Psoas muscle (tissue), 8 donors: ENCODE results near the gene CCDC9. TPM values are rescaled to one million over a fixed set of nuclear protein-coding genes. Genes with fewer than 3 reads are reported as not detected.

Experiments
- ATAC-seq, 4 donors: fragments of 200-7000 bp; cut with Tn5 transposase; one replicate each; pipeline ENCODE4 v1.9.1; 2020; ENCODE audit warnings: moderate library complexity in 3 of 4, mild to moderate bottlenecking in 2 of 4
- DNase-seq, 2 donors: peaks; one replicate each; pipeline ENCODE4 v3.0.0-alpha.2; 2020
- H3K27ac ChIP-seq: fragments of 200-600 bp; one replicate; pipeline ENCODE4 v1.8.0; 2022
- H3K27me3 ChIP-seq, 3 donors: fragments of 200-600 bp in 1 of 3; one replicate each; pipeline versions ENCODE4 v1.6.1 to v1.8.0; 2013 to 2022; ENCODE audit warnings: low read length in 2 of 3, mild to moderate bottlenecking in 2 of 3, moderate library complexity in 1 of 3; ENCODE audit not compliant: insufficient read depth in 3 of 3
- H3K36me3 ChIP-seq, 2 donors: fragments of 200-600 bp in 1 of 2; one replicate each; pipeline versions ENCODE4 v1.6.1 to v1.8.0; 2013 to 2022; ENCODE audit warnings: low read depth in 1 of 2, mild to moderate bottlenecking in 1 of 2, moderate library complexity in 1 of 2; ENCODE audit not compliant: insufficient read depth in 1 of 2
- H3K4me1 ChIP-seq: fragments of 200-600 bp; one replicate; pipeline ENCODE4 v1.8.0; 2022
- H3K4me3 ChIP-seq: fragments of 200-600 bp; one replicate; pipeline ENCODE4 v1.8.0; 2022; ENCODE audit warnings: mild to moderate bottlenecking
- H3K9me3 ChIP-seq: fragments of 200-600 bp; one replicate; pipeline ENCODE4 v1.8.0; 2022
- CTCF ChIP-seq: fragments of 200-600 bp; IDR thresholded peaks from one replicate; pipeline ENCODE4 v1.8.0; 2022; ENCODE audit warnings: antibody characterized with exemption
- WGBS, 3 donors: extraction: QIAGEN DNeasy Blood & Tissue Kit; methylation state at CpG; one replicate each; pipeline versions ENCODE4 v1.1.6 to v1.1.7; 2013; 5-methylcytosine and 5-hydroxymethylcytosine counted together
- intact Hi-C, 2 donors: fragments of 100-400 bp; cut with DNase I; formaldehyde crosslinking; loops; one replicate each; pipeline versions ENCODE4 v1.11.0 to v1.14.2; 2022
- polyA plus RNA-seq, 3 donors: library from polyadenylated mRNA; stranded (reverse); fragments of 200-250 nt; gene quantifications; one replicate each; pipeline ENCODE4 v1.2.3, GENCODE V29; 2013
- total RNA-seq, 4 donors: library from RNA; stranded (reverse); fragmentation: NEBNext Ultra II Directional in 2 of 4; extraction: Animal tissue kit (Norgen Biotek cat#: 25700) in 2 of 4; gene quantifications; one replicate each; pipeline versions ENCODE4 v1.2.1 to v1.2.4, GENCODE V29; 2021 to 2023
- donor health status: healthy with polysubstance abuse.
- donor health status: DM: no; HTN: no; CAD: no; lungs with moderate emphysema.
- donor health status: Bipolar disorder and iron deficiency.
- donor health status: healthy.
- donor health status: DM: yes; HTN: yes; CAD: no.
- donor health status: DM: no; HTN: no; CAD: no.
- donor health status: DM: no; HTN: no; CAD: no.
- donor health status: DM: yes; HTN: yes; CAD: no.

Gene CCDC9
- total and polyA plus RNA-seq, 7 donors = 16.9 to 28.5 (median 24.0) TPM

DNA sequence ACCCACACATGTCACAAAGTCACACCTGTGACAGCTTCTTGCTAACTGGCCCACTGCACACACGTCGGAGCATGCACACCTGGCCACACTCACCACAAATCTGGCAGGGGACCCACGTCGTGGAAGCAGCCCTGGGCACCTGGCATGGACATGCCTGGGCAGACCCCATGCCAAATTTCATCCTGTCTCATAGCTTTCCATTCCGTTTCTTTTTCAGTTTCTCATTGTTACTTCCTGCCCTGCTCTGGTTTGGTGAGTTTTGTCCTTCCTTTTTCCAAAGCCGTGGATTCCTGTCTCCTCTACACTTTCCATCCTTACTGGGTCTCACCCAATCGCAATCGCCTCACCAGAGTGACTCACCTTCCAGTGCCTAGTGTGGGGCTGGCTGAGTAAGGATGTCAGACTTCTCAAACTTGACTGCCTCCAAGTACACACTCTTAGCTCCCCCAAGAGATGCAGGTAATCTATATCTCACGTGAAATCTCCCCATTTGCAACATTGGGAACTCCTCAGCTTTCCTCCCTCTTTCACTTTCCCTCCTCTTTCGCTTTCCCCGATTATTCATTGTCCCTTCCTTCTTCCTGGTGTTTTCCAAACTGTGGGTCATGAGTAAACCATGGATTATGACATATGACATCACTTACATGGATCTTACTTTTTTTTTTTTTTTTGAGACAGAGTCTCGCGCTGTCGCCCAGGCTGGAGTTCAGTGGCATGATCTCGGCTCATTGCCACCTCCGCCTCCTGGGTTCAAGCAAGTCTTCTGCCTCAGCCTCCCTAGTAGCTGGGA, 23.7 kb upstream of the CCDC9 start:
- Histone ChIP-seq H3K4me3 (no peak overlapping the region), H3K27ac (peak overlapping the region; percentile 100), H3K27me3 (no peaks in the 10 kb centered on the region), H3K4me1 (peaks cover 1% of the 10 kb centered on the region), H3K36me3 (no peaks in the 10 kb centered on the region), H3K9me3 (no peaks in the 10 kb centered on the region)
- intact Hi-C loops = loop anchor here in 1 of 2 donors (1.0 kb wide), 1 partner anchor 11 kb away; no protein-coding TSS in a partner anchor
- no peak for DNase-seq
- WGBS, 3 donors = 40 to 54% (median 41%) methylated on average over 16 of the region's 16 CpGs
- no peak for ATAC-seq
- TF ChIP-seq CTCF = no peak

- H3K36me3 ChIP-seq = no peaks in the 10 kb centered on the region
- TF ChIP-seq CTCF = no peak
- DNase-seq = no peak
- intact Hi-C loops = no loop called here
- 82 to 89% (median 85%) methylated on average over 12 of the region's 12 CpGs for WGBS, 3 donors
- no peak overlapping the region for H3K4me3 ChIP-seq
- H3K27me3 ChIP-seq = peaks cover 0 to 16% (median 8%) of the 10 kb centered on the region in 3 donors
- no peak overlapping the region for H3K27ac ChIP-seq
- H3K9me3 ChIP-seq = no peaks in the 10 kb centered on the region
- ATAC-seq = no peak
- H3K4me1 ChIP-seq = peaks cover 10% of the 10 kb centered on the region
Measured at GRCh38 chr19:47236072-47236675, 20.2 kb upstream of the CCDC9 start.

DNA sequence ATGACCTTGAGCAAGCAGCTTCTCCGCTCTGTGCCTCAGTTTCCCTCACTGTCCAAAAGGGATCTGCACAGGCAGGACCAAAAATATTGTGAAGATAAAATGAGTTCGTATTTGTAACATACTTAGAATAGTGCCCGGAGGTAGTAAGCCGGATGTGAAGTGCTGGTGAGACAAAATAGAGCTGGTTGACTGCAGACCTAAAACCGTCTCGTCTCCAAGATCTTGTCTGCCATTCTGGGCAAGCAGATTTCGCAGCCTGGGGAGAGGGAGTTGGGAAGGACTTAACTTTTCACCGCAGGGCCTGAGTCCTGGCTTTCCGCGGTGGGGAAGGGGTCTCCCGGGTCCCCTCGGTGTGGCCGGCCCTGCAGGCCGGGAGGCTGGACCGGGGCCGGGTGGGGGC, 17.2 kb upstream of the CCDC9 start:
- ATAC-seq (no peak), DNase-seq (no peak)
- H3K36me3 ChIP-seq = no peaks in the 10 kb centered on the region
- peak overlapping the region; percentile 51 for H3K4me3 ChIP-seq
- no peak for TF ChIP-seq CTCF
- H3K4me1 ChIP-seq = peaks cover 20% of the 10 kb centered on the region
- H3K27ac ChIP-seq = no peak overlapping the region
- WGBS, 3 donors = 14 to 16% (median 15%) methylated on average over 15 to 16 of the region's 16 CpGs
- intact Hi-C loops = no loop called here
- H3K27me3 ChIP-seq = peaks cover 0 to 30% (median 10%) of the 10 kb centered on the region in 3 donors
- no peaks in the 10 kb centered on the region for H3K9me3 ChIP-seq

DNA sequence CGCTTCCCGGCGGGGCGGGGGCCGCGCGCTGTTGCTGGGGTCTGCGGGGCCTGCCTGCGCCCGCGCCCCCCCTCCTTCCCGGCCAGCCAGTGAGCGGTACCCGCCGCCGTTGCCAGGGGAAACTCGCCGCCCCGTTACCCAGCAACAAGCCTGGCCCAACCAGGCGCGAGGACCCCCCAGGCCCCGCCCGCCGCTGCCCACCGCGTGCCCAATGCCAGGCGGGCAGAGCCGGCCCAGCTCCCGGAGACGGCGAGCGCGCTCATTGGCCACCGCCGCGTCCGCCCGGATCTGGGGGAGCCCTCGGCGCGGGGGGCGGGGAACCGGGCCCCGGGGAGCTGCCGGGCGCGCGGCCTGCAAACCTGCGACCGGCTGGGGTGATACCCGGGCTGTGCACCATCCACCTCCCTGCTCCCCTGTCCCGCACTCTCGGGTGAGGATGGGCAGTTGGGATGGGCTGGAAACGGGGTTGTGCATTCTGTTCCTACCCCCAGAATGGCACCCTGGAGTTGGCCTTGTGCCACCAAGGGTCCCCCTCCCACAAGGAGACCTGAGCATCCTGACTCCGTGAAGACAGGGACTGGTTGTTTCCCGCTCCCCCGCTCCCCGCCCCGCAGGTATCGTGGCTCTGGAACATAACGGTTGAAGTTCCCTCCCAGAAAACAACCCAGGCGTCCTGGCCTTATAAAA, 16.6 kb upstream of the CCDC9 start:
- no peak for TF ChIP-seq CTCF
- no peak for ATAC-seq
- intact Hi-C loops = loop anchor here in 1 of 2 donors (10.0 kb wide), 1 partner anchor 225 kb away; the partner anchor contains the start of gene NPAS1
- DNase-seq = peak; percentile 58 to 65
- peak overlapping the region; percentile 51 for H3K4me3 ChIP-seq
- peaks cover 20% of the 10 kb centered on the region for H3K4me1 ChIP-seq
- H3K36me3 ChIP-seq = no peaks in the 10 kb centered on the region
- H3K9me3 ChIP-seq = no peaks in the 10 kb centered on the region
- 3 to 6% (median 3%) methylated on average over 20 to 62 of the region's 62 CpGs for WGBS, 3 donors
- H3K27me3 ChIP-seq = peaks cover 0 to 30% (median 10%) of the 10 kb centered on the region in 3 donors
- H3K27ac ChIP-seq = no peak overlapping the region
